Measurements from ENCODE around the gene GUCA2B.
A peak's percentile ranks its signal among the peaks of the same experiment; 100 is the strongest.

The GUCA2B gene

DNA sequence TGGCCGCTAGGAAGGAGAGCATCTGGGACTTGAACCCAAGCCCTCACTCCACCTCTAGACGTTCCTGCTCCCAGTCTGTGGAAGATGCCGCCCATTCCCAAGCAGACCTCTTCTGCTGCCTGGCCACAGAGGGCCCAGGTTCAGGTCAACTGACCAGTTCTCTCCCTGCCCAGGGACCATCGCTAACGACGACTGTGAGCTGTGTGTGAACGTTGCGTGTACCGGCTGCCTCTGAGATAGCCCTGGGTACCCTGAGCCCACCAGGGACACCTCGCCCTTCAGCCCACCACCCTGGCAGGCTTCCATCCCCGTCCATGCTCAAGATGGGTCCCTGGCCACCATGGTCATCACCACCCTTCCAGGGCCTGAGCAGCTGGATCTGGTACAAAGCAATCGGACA is 2.2 kb downstream of the GUCA2B start:
- Histone ChIP-seq H3K9ac (ENCODE audit: low read depth, low read length, poor library complexity, severe bottlenecking) (no peak overlapping the region), H3K9me3 (ENCODE audit: insufficient read depth, low read depth, low read length) (no peaks in the 10 kb centered on the region), H3K4me1 (ENCODE audit: insufficient read depth, low read length, poor library complexity, severe bottlenecking) (no peaks in the 10 kb centered on the region), H3F3A (ENCODE audit: low read depth) (no peaks in the 10 kb centered on the region), H3K4me2 (ENCODE audit: low read depth, low read length, poor library complexity, severe bottlenecking) (no peak overlapping the region), H3K27me3 (ENCODE audit: insufficient read depth, low read length, poor library complexity, severe bottlenecking) (no peaks in the 10 kb centered on the region), H3K79me2 (ENCODE audit: insufficient read depth, low read length) (no peaks in the 10 kb centered on the region), H2AFZ (ENCODE audit: low read length) (no peak overlapping the region), H4K20me1 (ENCODE audit: insufficient read depth, low read length, poor library complexity, severe bottlenecking) (no peaks in the 10 kb centered on the region), H3K36me3 (ENCODE audit: insufficient read depth, low read length) (no peaks in the 10 kb centered on the region), H3K4me3 (ENCODE audit: low read length, poor library complexity, severe bottlenecking) (no peak overlapping the region), H3K9me2 (replicated peaks; ENCODE audit: low read depth, low read length) (no peaks in the 10 kb centered on the region)
- TF ChIP-seq, protein P1, sequence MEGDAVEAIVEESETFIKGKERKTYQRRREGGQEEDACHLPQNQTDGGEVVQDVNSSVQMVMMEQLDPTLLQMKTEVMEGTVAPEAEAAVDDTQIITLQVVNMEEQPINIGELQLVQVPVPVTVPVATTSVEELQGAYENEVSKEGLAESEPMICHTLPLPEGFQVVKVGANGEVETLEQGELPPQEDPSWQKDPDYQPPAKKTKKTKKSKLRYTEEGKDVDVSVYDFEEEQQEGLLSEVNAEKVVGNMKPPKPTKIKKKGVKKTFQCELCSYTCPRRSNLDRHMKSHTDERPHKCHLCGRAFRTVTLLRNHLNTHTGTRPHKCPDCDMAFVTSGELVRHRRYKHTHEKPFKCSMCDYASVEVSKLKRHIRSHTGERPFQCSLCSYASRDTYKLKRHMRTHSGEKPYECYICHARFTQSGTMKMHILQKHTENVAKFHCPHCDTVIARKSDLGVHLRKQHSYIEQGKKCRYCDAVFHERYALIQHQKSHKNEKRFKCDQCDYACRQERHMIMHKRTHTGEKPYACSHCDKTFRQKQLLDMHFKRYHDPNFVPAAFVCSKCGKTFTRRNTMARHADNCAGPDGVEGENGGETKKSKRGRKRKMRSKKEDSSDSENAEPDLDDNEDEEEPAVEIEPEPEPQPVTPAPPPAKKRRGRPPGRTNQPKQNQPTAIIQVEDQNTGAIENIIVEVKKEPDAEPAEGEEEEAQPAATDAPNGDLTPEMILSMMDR (conservative IDR thresholded peaks at IDR 0.05; ENCODE audit: low read length), result no peak
- no peak for TF ChIP-seq EZH2phosphoT487 (IDR thresholded peaks at IDR 0.05; ENCODE audit: borderline replicate concordance)

DNA sequence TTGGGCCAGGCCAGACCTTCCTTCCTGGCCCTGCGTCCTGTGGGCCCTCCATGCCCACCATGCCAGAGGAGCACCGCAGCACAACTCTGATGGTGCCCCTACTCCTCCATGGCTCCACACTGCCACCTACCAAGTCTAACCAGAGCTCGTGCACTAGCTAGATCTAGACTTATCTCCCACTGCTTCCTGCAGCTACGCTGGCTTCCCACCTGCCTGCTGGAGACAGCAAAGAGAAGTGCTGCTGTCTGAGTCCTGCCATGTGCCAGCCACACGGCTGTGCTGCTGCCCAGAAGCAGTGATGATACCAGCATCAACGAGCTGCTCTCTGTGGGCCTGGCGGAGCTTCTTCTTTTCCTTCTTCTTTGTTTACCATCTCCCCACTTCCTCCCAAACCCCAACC is 4.5 kb downstream of the GUCA2B start:
- Histone ChIP-seq H3K4me1 (ENCODE audit: insufficient read depth, low read length, poor library complexity, severe bottlenecking) (peaks cover 10% of the 10 kb centered on the region), H3K36me3 (ENCODE audit: insufficient read depth, low read length) (no peaks in the 10 kb centered on the region), H3K4me2 (ENCODE audit: low read depth, low read length, poor library complexity, severe bottlenecking) (no peak overlapping the region), H3K4me3 (ENCODE audit: low read length, poor library complexity, severe bottlenecking) (no peak overlapping the region), H2AFZ (ENCODE audit: low read length) (peak overlapping the region; percentile 14; the same call in 1 of the 2 replicates), H3K9me3 (ENCODE audit: insufficient read depth, low read depth, low read length) (0 out of 2 replicates have a peak, but pooled peaks cover 6% of the 10 kb centered on the region), H3K9ac (ENCODE audit: low read depth, low read length, poor library complexity, severe bottlenecking) (no peak overlapping the region), H4K20me1 (ENCODE audit: insufficient read depth, low read length, poor library complexity, severe bottlenecking) (no peaks in the 10 kb centered on the region), H3F3A (ENCODE audit: low read depth) (no peaks in the 10 kb centered on the region), H3K9me2 (replicated peaks; ENCODE audit: low read depth, low read length) (no peaks in the 10 kb centered on the region), H3K27me3 (ENCODE audit: insufficient read depth, low read length, poor library complexity, severe bottlenecking) (no peaks in the 10 kb centered on the region), H3K79me2 (ENCODE audit: insufficient read depth, low read length) (no peaks in the 10 kb centered on the region)
- no peak for TF ChIP-seq EZH2phosphoT487 (IDR thresholded peaks at IDR 0.05; ENCODE audit: borderline replicate concordance)
- TF ChIP-seq, protein P1 (conservative IDR thresholded peaks at IDR 0.05; ENCODE audit: low read length), result peak; percentile 48

DNA sequence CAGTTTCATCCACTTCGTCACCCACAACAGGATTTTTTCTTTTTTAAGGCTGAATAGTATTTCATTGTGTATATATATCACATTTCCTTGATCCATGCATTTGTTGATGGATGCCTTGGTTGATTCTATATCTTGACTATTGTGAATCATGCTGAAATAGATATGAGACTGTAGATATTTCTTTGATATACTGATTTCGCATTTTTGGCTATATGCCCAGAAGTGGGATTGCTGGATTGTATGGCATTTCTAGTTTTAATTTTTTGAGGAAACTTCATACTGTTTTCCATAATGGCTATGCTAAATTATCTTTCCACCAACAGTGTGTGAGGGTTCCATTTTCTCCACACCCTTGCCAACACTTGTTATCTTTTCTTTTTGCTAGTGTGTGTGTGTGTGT is 5.0 kb downstream of the GUCA2B start:
- Histone ChIP-seq H3K27me3 (ENCODE audit: insufficient read depth, low read length, poor library complexity, severe bottlenecking) (no peaks in the 10 kb centered on the region), H3K4me1 (ENCODE audit: insufficient read depth, low read length, poor library complexity, severe bottlenecking) (peaks cover 10% of the 10 kb centered on the region), H2AFZ (ENCODE audit: low read length) (peak overlapping the region; percentile 14; the same call in 1 of the 2 replicates), H3K36me3 (ENCODE audit: insufficient read depth, low read length) (no peaks in the 10 kb centered on the region), H3K9me3 (ENCODE audit: insufficient read depth, low read depth, low read length) (0 out of 2 replicates have a peak, but pooled peaks cover 6% of the 10 kb centered on the region), H4K20me1 (ENCODE audit: insufficient read depth, low read length, poor library complexity, severe bottlenecking) (no peaks in the 10 kb centered on the region), H3K9ac (ENCODE audit: low read depth, low read length, poor library complexity, severe bottlenecking) (no peak overlapping the region), H3K79me2 (ENCODE audit: insufficient read depth, low read length) (no peaks in the 10 kb centered on the region), H3K9me2 (replicated peaks; ENCODE audit: low read depth, low read length) (no peaks in the 10 kb centered on the region), H3F3A (ENCODE audit: low read depth) (no peaks in the 10 kb centered on the region), H3K4me2 (ENCODE audit: low read depth, low read length, poor library complexity, severe bottlenecking) (no peak overlapping the region), H3K4me3 (ENCODE audit: low read length, poor library complexity, severe bottlenecking) (no peak overlapping the region)
- TF ChIP-seq EZH2phosphoT487 (IDR thresholded peaks at IDR 0.05; ENCODE audit: borderline replicate concordance), result no peak
- TF ChIP-seq, protein P1 (conservative IDR thresholded peaks at IDR 0.05; ENCODE audit: low read length), result no peak

Data from Loucy (cell line).